ENCODE data around the gene PLEKHD1. TPM values are rescaled to one million over a fixed set of nuclear protein-coding genes. Genes with fewer than 3 reads are reported as not detected.
A peak's percentile ranks its signal among the peaks of the same experiment; 100 is the strongest.

The PLEKHD1 gene
- total RNA-seq, 1 donor from 2014 or later: 0.24 TPM

DNA sequence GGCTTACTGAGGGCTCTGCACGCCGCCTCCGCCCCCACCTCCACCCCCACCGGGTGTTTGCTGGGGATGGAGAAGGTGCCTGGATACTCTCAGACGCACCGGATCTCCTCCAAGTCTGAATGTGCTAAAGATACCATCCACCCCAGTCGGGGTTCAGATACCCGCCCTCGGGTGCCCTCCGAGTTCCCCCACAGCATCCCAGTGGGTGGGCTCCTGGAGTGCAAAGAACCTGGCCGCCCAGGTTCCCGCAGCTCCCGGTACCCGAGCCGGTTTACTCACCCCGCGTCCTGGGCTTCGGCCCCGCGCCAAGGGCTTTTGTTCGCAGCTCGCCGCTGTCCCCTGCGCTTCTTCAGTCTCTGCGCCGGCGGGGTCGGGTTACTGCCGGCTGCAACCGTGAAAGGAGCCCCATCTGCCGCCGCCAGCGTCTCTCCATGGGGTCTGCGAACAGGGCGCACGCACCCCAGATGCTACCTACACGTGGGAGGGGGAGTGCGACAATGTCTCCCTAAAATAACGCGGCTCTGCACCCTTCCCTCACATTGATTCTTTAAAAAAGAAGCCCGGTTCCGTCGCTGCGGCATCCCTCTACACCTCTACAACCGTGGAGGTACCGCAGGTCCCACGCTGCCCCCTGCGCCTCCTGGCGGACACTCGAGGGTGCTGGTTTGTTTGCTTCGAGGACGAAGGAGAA, 89.9 kb downstream of the PLEKHD1 start, which contains the start of gene CCDC177:
TSS of gene CCDC177 (minus strand) at position 609 of the 691 bp plus-strand sequence. CDS start 1,249 bp downstream, outside the sequence.
- Mint-ChIP-seq H3K27ac (no peak within 1 kb of the TSS), H3K4me1 (peaks cover 13% of the 10 kb centered on the region), H3K36me3 (ENCODE audit: low read depth) (no peaks in the 10 kb centered on the region), H3K4me3 (peak within 1 kb of the TSS; percentile 85), H3K9me3 (no peaks in the 10 kb centered on the region), H3K27me3 (peaks cover 38% of the 10 kb centered on the region)
- CTCF ChIA-PET: interaction anchor here (0.6 to 4.1 kb wide), 10 partner anchors 10 to 445 kb away, joined by 3 to 54 read pairs (median 4); no protein-coding TSS in a partner anchor
- peak; percentile 63 for DNase-seq
- POLR2A ChIA-PET: interaction anchor here (0.6 kb wide), 1 partner anchor 41 kb away, joined by 3 read pairs; no protein-coding TSS in a partner anchor
- ATAC-seq (ENCODE audit: low read depth): peak; percentile 85
- TF ChIP-seq, protein P1, sequence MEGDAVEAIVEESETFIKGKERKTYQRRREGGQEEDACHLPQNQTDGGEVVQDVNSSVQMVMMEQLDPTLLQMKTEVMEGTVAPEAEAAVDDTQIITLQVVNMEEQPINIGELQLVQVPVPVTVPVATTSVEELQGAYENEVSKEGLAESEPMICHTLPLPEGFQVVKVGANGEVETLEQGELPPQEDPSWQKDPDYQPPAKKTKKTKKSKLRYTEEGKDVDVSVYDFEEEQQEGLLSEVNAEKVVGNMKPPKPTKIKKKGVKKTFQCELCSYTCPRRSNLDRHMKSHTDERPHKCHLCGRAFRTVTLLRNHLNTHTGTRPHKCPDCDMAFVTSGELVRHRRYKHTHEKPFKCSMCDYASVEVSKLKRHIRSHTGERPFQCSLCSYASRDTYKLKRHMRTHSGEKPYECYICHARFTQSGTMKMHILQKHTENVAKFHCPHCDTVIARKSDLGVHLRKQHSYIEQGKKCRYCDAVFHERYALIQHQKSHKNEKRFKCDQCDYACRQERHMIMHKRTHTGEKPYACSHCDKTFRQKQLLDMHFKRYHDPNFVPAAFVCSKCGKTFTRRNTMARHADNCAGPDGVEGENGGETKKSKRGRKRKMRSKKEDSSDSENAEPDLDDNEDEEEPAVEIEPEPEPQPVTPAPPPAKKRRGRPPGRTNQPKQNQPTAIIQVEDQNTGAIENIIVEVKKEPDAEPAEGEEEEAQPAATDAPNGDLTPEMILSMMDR (IDR thresholded peaks at IDR 0.05): peak; percentile 98
- intact Hi-C loops (cut with micrococcal nuclease): loop anchor here (1.0 kb wide), 4 partner anchors 114 to 445 kb away; no protein-coding TSS in a partner anchor

DNA sequence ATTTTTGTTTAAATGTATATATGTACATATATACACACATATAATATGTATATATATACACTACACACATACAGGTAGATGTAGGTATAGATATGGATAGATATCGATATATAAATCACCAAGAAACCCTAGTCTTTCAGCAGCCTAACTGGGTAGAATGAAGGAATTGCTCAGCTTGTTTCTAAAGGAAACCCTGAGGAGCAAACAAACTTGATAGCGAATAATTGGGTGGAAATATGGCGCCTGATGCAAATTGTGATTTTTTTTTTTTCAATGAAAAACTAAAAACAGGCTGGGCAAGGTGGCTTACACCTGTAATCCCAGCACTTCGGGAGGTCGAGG, 90.4 kb downstream of the PLEKHD1 start:
- peaks cover 13% of the 10 kb centered on the region for H3K4me1 Mint-ChIP-seq
- DNase-seq (no peak), ATAC-seq (ENCODE audit: low read depth) (no peak)
- ChIA-PET CTCF (interaction anchor here (0.6 to 4.1 kb wide), 9 partner anchors 9 to 446 kb away, joined by 3 to 54 read pairs (median 4); no protein-coding TSS in a partner anchor), POLR2A (no interaction called here)
- H3K27ac Mint-ChIP-seq: no peak overlapping the region
- peak overlapping the region; percentile 85 for H3K4me3 Mint-ChIP-seq
- intact Hi-C loops (cut with micrococcal nuclease): loop anchor here (1.0 kb wide), 4 partner anchors 115 to 446 kb away; no protein-coding TSS in a partner anchor
- peaks cover 33% of the 10 kb centered on the region for H3K27me3 Mint-ChIP-seq
- TF ChIP-seq, protein P1 (IDR thresholded peaks at IDR 0.05): no peak
- no peaks in the 10 kb centered on the region for H3K36me3 Mint-ChIP-seq (ENCODE audit: low read depth)
- H3K9me3 Mint-ChIP-seq: no peaks in the 10 kb centered on the region

DNA sequence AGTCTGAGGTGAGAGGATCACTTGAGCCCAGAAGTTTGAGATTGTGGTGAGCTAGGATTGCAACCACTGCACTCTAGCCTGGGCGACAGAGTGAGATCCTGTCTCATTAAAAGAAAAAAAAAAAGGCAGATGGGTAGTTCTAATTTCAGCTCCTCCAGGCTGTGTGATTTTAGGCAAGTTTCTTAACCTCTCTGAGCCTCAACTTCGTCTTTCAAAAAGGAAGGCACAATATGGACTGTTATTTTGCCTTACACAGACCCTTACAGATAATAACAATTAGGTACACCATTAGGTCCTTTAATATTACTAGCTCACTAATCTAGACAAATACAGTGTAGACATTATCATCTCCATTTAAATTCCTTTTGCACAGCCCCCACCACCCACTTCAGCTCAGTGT, 94.9 kb downstream of the PLEKHD1 start:
- ChIA-PET CTCF (interaction anchor here (0.6 to 2.8 kb wide), 5 partner anchors 8 to 449 kb away, joined by 3 to 14 read pairs (median 4); no protein-coding TSS in a partner anchor), POLR2A (no interaction called here)
- intact Hi-C loops (cut with micrococcal nuclease): no loop called here

DNA sequence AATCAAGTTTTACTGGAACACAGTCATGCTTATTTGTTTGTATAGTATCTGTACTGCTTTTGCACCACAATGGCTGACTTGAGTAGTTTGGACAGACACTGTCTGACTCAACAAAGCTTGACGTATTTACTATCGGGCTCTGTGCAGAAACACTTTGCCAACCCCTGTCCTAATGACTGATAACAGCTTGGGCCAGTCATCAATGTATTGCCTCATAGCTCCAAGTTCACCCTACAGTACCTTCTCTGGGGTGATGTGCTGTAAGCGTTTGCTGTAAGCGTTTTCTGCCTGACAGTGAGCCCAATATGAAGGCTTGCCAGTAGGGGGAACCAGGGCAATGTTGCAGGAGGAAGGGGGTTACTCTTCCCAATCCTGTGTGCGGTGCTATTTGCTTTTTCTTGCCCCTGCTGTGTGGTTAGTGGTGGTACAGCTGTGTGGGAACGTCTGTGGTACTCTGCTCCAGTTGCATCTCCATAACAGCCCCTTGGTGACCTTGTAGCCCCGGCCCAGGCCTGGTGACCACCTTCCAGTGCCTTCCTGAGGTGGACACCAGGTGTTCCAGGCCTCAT, 95.6 kb downstream of the PLEKHD1 start:
- Mint-ChIP-seq H3K36me3 (ENCODE audit: low read depth) (no peaks in the 10 kb centered on the region), H3K9me3 (no peaks in the 10 kb centered on the region), H3K27ac (no peak overlapping the region), H3K27me3 (peaks cover 14% of the 10 kb centered on the region), H3K4me3 (no peak overlapping the region), H3K4me1 (peaks cover 10% of the 10 kb centered on the region)
- ChIA-PET CTCF (interaction anchor here (0.6 to 2.8 kb wide), 5 partner anchors 9 to 448 kb away, joined by 3 to 14 read pairs (median 4); no protein-coding TSS in a partner anchor), POLR2A (no interaction called here)
- DNase-seq: no peak
- TF ChIP-seq, protein P1 (IDR thresholded peaks at IDR 0.05): no peak
- no peak for ATAC-seq (ENCODE audit: low read depth)
- intact Hi-C loops (cut with micrococcal nuclease): no loop called here

More for the DNA sequence above, 94.9 kb downstream of the PLEKHD1 start:
- no peak for ATAC-seq (ENCODE audit: low read depth)
- H3K4me1 Mint-ChIP-seq: peaks cover 10% of the 10 kb centered on the region
- H3K36me3 Mint-ChIP-seq (ENCODE audit: low read depth): no peaks in the 10 kb centered on the region
- H3K9me3 Mint-ChIP-seq: no peaks in the 10 kb centered on the region
- peaks cover 16% of the 10 kb centered on the region for H3K27me3 Mint-ChIP-seq
- TF ChIP-seq, protein P1 (IDR thresholded peaks at IDR 0.05): no peak
- no peak for DNase-seq
- no peak overlapping the region for H3K27ac Mint-ChIP-seq
- H3K4me3 Mint-ChIP-seq: no peak overlapping the region

Other genes starting within 250 kb of the PLEKHD1 start
- 0.56 and 1.2 TPM in 2 replicates for gene GALNT16, start 224.6 kb upstream of the PLEKHD1 start, total RNA-seq
- gene ERH, start 86.4 kb upstream of the PLEKHD1 start, total RNA-seq: 252 and 273 TPM in 2 replicates
- gene SLC39A9, start 86.0 kb upstream of the PLEKHD1 start, total RNA-seq: 46.4 and 54.5 TPM in 2 replicates
- 0.05 TPM in 1 of 2 replicates, not detected in the other for gene CCDC177, start 90.1 kb downstream of the PLEKHD1 start, total RNA-seq
- gene SUSD6, start 126.9 kb downstream of the PLEKHD1 start, total RNA-seq: 63.5 and 67.1 TPM in 2 replicates

Measured in activated B cell treated with CpG ODN at 0.5 μM for 24 hours (primary cell).